ENCODE results near the gene ABO. TPM values are rescaled to one million over a fixed set of nuclear protein-coding genes. Genes with fewer than 3 reads are reported as not detected.

ABO gene
- total and polyA plus RNA-seq, 10 of the 15 experiments (the other 5 are each of a cell fraction or from before 2014, with no cell fraction given), result 0.10 TPM; not detected in 9

DNA sequence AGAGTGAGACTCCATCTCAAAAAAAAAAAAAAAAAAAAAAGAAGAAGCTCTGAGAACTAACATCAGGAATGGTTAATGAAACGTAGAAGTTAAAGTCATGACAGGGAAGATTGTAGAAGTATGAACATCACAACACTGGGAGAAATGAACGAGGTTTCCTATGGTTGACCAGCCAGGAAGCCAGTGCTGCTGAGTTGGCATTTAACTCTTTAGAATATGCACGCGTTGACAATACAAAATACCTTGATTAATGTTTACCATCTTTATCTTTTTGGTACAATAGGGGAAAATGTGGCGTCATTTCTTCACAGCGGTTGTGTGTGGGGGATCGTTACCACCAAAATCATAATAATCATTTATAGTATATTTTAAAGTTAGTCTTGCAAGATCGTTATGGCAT lies 32.0 kb downstream of the ABO start:
- no peak overlapping the region for H3K9ac ChIP-seq (ENCODE audit: control insufficient read depth, insufficient read depth, low read length)
- H3K36me3 ChIP-seq (ENCODE audit: control insufficient read depth in 2 of 2, insufficient read depth in 2 of 2, low read length in 1 of 2), result no peaks in the 10 kb centered on the region
- H4K20me1 ChIP-seq (ENCODE audit: control insufficient read depth, insufficient read depth), result no peaks in the 10 kb centered on the region
- no peaks in the 10 kb centered on the region for H3K9me3 ChIP-seq (replicated peaks; ENCODE audit: control insufficient read depth, insufficient read depth, low read length)
- no peak overlapping the region for H3K4me2 ChIP-seq (ENCODE audit: control insufficient read depth, insufficient read depth)
- SMC1A ChIA-PET (ENCODE audit: uncharacterized antibody, unreplicated experiment), result no interaction called here
- FAIRE-seq (no peak), ATAC-seq (no peak), DNase-seq (ENCODE audit: low read depth, low spot score) (no peak)
- no peak overlapping the region for H3K27ac ChIP-seq (ENCODE audit: control insufficient read depth, insufficient read depth)
- TF ChIP-seq LARP7 (IDR thresholded peaks at IDR 0.05), result no peak
- TF ChIP-seq SREBF1 (IDR thresholded peaks at IDR 0.05; ENCODE audit: low read length), result no peak
- TF ChIP-seq HDAC2 (IDR thresholded peaks at IDR 0.05), result no peak
- TF ChIP-seq CBX5 (IDR thresholded peaks at IDR 0.05; ENCODE audit: low read depth), result no peak
- no peak for TF ChIP-seq TCF12 (IDR thresholded peaks at IDR 0.05; ENCODE audit: low read depth, low read length)
- no peak for TF ChIP-seq MYC (IDR thresholded peaks at IDR 0.05; ENCODE audit: insufficient read depth, insufficient read length, insufficient replicate concordance, low read length, severe bottlenecking)
- TF ChIP-seq IRF3 (IDR thresholded peaks at IDR 0.05), result no peak
- TF ChIP-seq, protein P1, sequence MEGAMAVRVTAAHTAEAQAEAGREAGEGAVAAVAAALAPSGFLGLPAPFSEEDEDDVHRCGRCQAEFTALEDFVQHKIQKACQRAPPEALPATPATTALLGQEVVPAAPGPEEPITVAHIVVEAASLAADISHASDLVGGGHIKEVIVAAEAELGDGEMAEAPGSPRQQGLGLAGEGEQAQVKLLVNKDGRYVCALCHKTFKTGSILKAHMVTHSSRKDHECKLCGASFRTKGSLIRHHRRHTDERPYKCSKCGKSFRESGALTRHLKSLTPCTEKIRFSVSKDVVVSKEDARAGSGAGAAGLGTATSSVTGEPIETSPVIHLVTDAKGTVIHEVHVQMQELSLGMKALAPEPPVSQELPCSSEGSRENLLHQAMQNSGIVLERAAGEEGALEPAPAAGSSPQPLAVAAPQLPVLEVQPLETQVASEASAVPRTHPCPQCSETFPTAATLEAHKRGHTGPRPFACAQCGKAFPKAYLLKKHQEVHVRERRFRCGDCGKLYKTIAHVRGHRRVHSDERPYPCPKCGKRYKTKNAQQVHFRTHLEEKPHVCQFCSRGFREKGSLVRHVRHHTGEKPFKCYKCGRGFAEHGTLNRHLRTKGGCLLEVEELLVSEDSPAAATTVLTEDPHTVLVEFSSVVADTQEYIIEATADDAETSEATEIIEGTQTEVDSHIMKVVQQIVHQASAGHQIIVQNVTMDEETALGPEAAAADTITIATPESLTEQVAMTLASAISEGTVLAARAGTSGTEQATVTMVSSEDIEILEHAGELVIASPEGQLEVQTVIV (IDR thresholded peaks at IDR 0.05; ENCODE audit: borderline replicate concordance, partially characterized antibody), result no peak
- TF ChIP-seq, protein P2, sequence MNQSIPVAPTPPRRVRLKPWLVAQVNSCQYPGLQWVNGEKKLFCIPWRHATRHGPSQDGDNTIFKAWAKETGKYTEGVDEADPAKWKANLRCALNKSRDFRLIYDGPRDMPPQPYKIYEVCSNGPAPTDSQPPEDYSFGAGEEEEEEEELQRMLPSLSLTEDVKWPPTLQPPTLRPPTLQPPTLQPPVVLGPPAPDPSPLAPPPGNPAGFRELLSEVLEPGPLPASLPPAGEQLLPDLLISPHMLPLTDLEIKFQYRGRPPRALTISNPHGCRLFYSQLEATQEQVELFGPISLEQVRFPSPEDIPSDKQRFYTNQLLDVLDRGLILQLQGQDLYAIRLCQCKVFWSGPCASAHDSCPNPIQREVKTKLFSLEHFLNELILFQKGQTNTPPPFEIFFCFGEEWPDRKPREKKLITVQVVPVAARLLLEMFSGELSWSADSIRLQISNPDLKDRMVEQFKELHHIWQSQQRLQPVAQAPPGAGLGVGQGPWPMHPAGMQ (IDR thresholded peaks at IDR 0.05; ENCODE audit: borderline replicate concordance), result no peak
- TF ChIP-seq, protein P3, sequence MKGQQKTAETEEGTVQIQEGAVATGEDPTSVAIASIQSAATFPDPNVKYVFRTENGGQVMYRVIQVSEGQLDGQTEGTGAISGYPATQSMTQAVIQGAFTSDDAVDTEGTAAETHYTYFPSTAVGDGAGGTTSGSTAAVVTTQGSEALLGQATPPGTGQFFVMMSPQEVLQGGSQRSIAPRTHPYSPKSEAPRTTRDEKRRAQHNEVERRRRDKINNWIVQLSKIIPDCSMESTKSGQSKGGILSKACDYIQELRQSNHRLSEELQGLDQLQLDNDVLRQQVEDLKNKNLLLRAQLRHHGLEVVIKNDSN (IDR thresholded peaks at IDR 0.05; ENCODE audit: borderline replicate concordance, extremely low read length, insufficient read depth, low read depth, low read length), result no peak
- TF ChIP-seq ASH2L (IDR thresholded peaks at IDR 0.05; ENCODE audit: borderline replicate concordance, low read depth), result no peak
- TF ChIP-seq MEF2B (IDR thresholded peaks at IDR 0.05; ENCODE audit: partially characterized antibody, poor library complexity, severe bottlenecking), result no peak
- no peak for TF ChIP-seq YBX1 (IDR thresholded peaks at IDR 0.05)
- TF ChIP-seq ZSCAN29 (IDR thresholded peaks at IDR 0.05), result no peak
- no peak for TF ChIP-seq SUZ12 (IDR thresholded peaks at IDR 0.05; ENCODE audit: unreplicated experiment)
- no peak for TF ChIP-seq ZNF207 (IDR thresholded peaks at IDR 0.05; ENCODE audit: borderline replicate concordance)
- POLR2A ChIA-PET, result no interaction called here
- in situ Hi-C loops (cut with MboI), result no loop called here
- no peak overlapping the region for H3K4me3 ChIP-seq
- no peaks in the 10 kb centered on the region for H3K4me1 ChIP-seq (ENCODE audit: control insufficient read depth, insufficient read depth, low read length)
- no peak overlapping the region for H2AFZ ChIP-seq (ENCODE audit: control insufficient read depth, low read depth, low read length)
- BruUV-seq (replicated peaks), result no TSS peak
- CTCF ChIA-PET, result no interaction called here
- H3K27me3 ChIP-seq (replicated peaks in 1 of 2; ENCODE audit: control insufficient read depth in 2 of 2, insufficient read depth in 2 of 2, low read length in 1 of 2), result no peaks in the 10 kb centered on the region
- intact Hi-C loops (cut with micrococcal nuclease; ENCODE audit: unreplicated experiment), result no loop called here
- RAD21 ChIA-PET (ENCODE audit: unreplicated experiment), result no interaction called here
- no peaks in the 10 kb centered on the region for H3K79me2 ChIP-seq (ENCODE audit: control insufficient read depth, insufficient read depth, low read length)
- 36% methylated on average over 8 of the region's 8 CpGs for WGBS (ENCODE audit: insufficient coverage, insufficient replicate concordance, low lambda C conversion rate, missing lambda C conversion rate)

Data from GM12878 (cell line).